Measurements from ENCODE around the gene AKT2.

DNA sequence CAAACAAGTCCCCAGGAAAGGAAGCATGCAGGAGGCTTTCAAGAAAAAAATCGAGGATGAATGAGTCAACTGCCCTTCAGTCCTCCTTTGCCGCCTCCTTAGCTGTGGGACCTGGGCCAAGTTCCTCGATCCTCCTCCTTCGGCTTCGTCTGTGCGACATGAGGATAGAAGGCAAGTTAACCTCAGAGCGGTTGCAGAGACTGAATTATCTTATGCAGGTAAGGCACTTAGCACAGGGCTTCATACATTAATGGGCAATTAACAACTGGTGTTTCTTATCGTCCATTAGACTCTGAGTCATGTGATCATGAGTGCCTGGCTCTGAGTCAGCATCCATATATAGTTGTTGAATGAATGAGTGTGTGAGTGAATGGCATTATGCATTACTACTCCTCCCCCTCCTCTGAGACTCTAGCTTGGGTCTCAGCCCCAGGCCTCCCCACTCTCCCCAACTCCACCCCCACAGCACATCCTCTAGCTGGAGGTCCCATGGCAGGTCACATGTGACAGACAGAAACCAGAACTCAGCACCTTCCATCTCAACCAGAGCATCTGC is 65.3 kb downstream of the AKT2 start:
- TF ChIP-seq TAF1 (IDR thresholded peaks at IDR 0.05; ENCODE audit: borderline replicate concordance, low read depth, low read length) (no peak), POLR2A (IDR thresholded peaks at IDR 0.05; ENCODE audit: low read depth, low read length) (no peak), POLR2AphosphoS5 (IDR thresholded peaks at IDR 0.05; ENCODE audit: low read depth, low read length) (no peak)
